Epithelial cell of esophagus (primary cell): ENCODE results near the gene TAPBP.

Source experiments
- DNase-seq: peaks from one replicate; pipeline ENCODE4 v3.0.0; 2010; ENCODE audit warnings: low read depth
- H3K4me3 ChIP-seq: 2 replicates; pipeline ENCODE4 v1.5.1; 2011; ENCODE audit warnings: mild to moderate bottlenecking, low read length, control low read depth
- CTCF ChIP-seq: IDR thresholded peaks from 2 replicates; pipeline ENCODE4 v1.5.1; 2011; ENCODE audit warnings: low read depth, mild to moderate bottlenecking, low read length, control low read depth, inconsistent platforms; ENCODE audit not compliant: insufficient read depth; ENCODE audit errors: missing control alignments

TAPBP gene

GRCh38 chr6:33294086-33294823 is 19.6 kb downstream of the TAPBP start:
- DNase-seq: no peak
- no peak overlapping the region for H3K4me3 ChIP-seq
- no peak for TF ChIP-seq CTCF

- no peak for DNase-seq
- no peak overlapping the region for H3K4me3 ChIP-seq
- TF ChIP-seq CTCF: no peak
These were observed 20.7 kb downstream of the TAPBP start for GRCh38 chr6:33292996-33293682.

GRCh38 chr6:33290459-33290858 is 23.4 kb downstream of the TAPBP start:
- H3K4me3 ChIP-seq: peak overlapping the region; percentile 97
- DNase-seq: no peak
- TF ChIP-seq CTCF: no peak

- peak overlapping the region; percentile 97 for H3K4me3 ChIP-seq
- no peak for DNase-seq
- no peak for TF ChIP-seq CTCF
These were observed 24.0 kb downstream of the TAPBP start for GRCh38 chr6:33289784-33290315.

GRCh38 chr6:33288921-33289783 is 24.7 kb downstream of the TAPBP start, which contains the start of the genes PFDN6 and WDR46:
PFDN6 (plus strand) TSS chr6:33289601; CDS start chr6:33289857, 256 bp downstream.
WDR46 (minus strand) TSS chr6:33289239; CDS start chr6:33289170, 69 bp downstream.
- H3K4me3 ChIP-seq: peak within 1 kb of the TSS; percentile 97
- peak; percentile 91 for DNase-seq
- no peak for TF ChIP-seq CTCF

- no peak for DNase-seq
- peak overlapping the region; percentile 97 for H3K4me3 ChIP-seq
- no peak for TF ChIP-seq CTCF
These were observed 25.5 kb downstream of the TAPBP start for GRCh38 chr6:33288141-33288920.
